Liver (tissue), 9 donors: ENCODE measurements around the gene DNAH5. TPM values are rescaled to one million over a fixed set of nuclear protein-coding genes. Genes with fewer than 3 reads are reported as not detected.
A peak's percentile ranks its signal among the peaks of the same experiment; 100 is the strongest.

Experiments used
- DNase-seq: peaks from one replicate; pipeline ENCODE4 v3.0.0-alpha.2; 2017; ENCODE audit warnings: low spot score
- H3K27ac ChIP-seq, 2 donors: one replicate each; pipeline ENCODE4 v1.7.0; 2013; ENCODE audit warnings: inconsistent platforms in 2 of 2, low read length in 2 of 2, control low read depth in 1 of 2, low read depth in 1 of 2, mild to moderate bottlenecking in 1 of 2
- H3K27me3 ChIP-seq, 4 donors: one replicate each; pipeline versions ENCODE4 v1.6.1 to v1.7.0; 2013; ENCODE audit warnings: low read length in 3 of 4, inconsistent platforms in 1 of 4, mild to moderate bottlenecking in 1 of 4, moderate library complexity in 1 of 4; ENCODE audit not compliant: control insufficient read depth in 4 of 4, insufficient read depth in 4 of 4
- H3K36me3 ChIP-seq, 4 donors: one replicate each; pipeline versions ENCODE4 v1.6.1 to v1.7.0; 2013; ENCODE audit warnings: low read length in 3 of 4, mild to moderate bottlenecking in 3 of 4, low read depth in 1 of 4, moderate library complexity in 1 of 4; ENCODE audit not compliant: control insufficient read depth in 4 of 4, insufficient read depth in 3 of 4
- H3K4me1 ChIP-seq, 4 donors: one replicate each; pipeline versions ENCODE4 v1.6.1 to v1.7.0; 2013; ENCODE audit warnings: low read length in 3 of 4, mild to moderate bottlenecking in 3 of 4, moderate library complexity in 1 of 4; ENCODE audit not compliant: control insufficient read depth in 4 of 4, insufficient read depth in 4 of 4
- H3K4me3 ChIP-seq, 3 donors: one replicate each; pipeline versions ENCODE4 v1.6.1 to v1.7.0; 2013; ENCODE audit warnings: low read length in 3 of 3, control low read depth in 1 of 3, low read depth in 1 of 3, mild to moderate bottlenecking in 1 of 3
- H3K9ac ChIP-seq, 2 donors: one replicate each; pipeline ENCODE4 v1.7.0; 2013; ENCODE audit warnings: low read length in 2 of 2, mild to moderate bottlenecking in 2 of 2, moderate library complexity in 2 of 2, control low read depth in 1 of 2, low read depth in 1 of 2
- H3K9me3 ChIP-seq, 4 donors: one replicate each; pipeline versions ENCODE4 v1.6.1 to v1.7.0; 2013; ENCODE audit warnings: low read length in 3 of 4; ENCODE audit not compliant: control insufficient read depth in 4 of 4
- EGR1 ChIP-seq, 2 donors: IDR thresholded peaks; 2 replicates each; pipeline ENCODE4 v1.6.1; 2016 to 2018; ENCODE audit warnings: antibody characterized with exemption in 2 of 2, low read depth in 2 of 2
- FOXA1 ChIP-seq: IDR thresholded peaks from 2 replicates; pipeline ENCODE4 v1.6.1; 2016; ENCODE audit warnings: antibody characterized with exemption
- FOXA2 ChIP-seq: IDR thresholded peaks from 2 replicates; pipeline ENCODE4 v1.6.1; 2016; ENCODE audit warnings: antibody characterized with exemption
- GABPA ChIP-seq, 2 donors: IDR thresholded peaks in 1 of 2; conservative IDR thresholded peaks in 1 of 2; 2 replicates each; pipeline ENCODE4 v1.6.1; 2016; ENCODE audit warnings: antibody characterized with exemption in 2 of 2, mild to moderate bottlenecking in 1 of 2, moderate library complexity in 1 of 2
- HNF4G ChIP-seq: IDR thresholded peaks from 2 replicates; pipeline ENCODE4 v1.6.1; 2016; ENCODE audit warnings: antibody characterized with exemption
- JUND ChIP-seq, 2 donors: IDR thresholded peaks; 2 replicates each; pipeline ENCODE4 v1.6.1; 2016; ENCODE audit warnings: antibody characterized with exemption in 2 of 2
- NR2F2 ChIP-seq: IDR thresholded peaks from 2 replicates; pipeline ENCODE4 v1.6.1; 2016; ENCODE audit warnings: antibody characterized with exemption
- RAD21 ChIP-seq, 2 donors: IDR thresholded peaks; 2 replicates each; pipeline ENCODE4 v1.6.1; 2016; ENCODE audit warnings: antibody characterized with exemption in 2 of 2, mild to moderate bottlenecking in 2 of 2
- RXRA ChIP-seq, 2 donors: IDR thresholded peaks; 2 replicates each; pipeline ENCODE4 v1.6.1; 2017 to 2018; ENCODE audit warnings: antibody characterized with exemption in 2 of 2, mild to moderate bottlenecking in 1 of 2
- SP1 ChIP-seq: IDR thresholded peaks from 2 replicates; pipeline ENCODE4 v1.6.1; 2018; ENCODE audit warnings: antibody characterized with exemption, mild to moderate bottlenecking
- TAF1 ChIP-seq: conservative IDR thresholded peaks from 2 replicates; pipeline ENCODE4 v1.6.1; 2016; ENCODE audit warnings: antibody characterized with exemption, mild to moderate bottlenecking
- YY1 ChIP-seq: IDR thresholded peaks from 2 replicates; pipeline ENCODE4 v1.6.1; 2016; ENCODE audit warnings: antibody characterized with exemption, mild to moderate bottlenecking
- WGBS: extraction: QIAGEN DNeasy Blood & Tissue Kit; methylation state at CpG from one replicate; pipeline ENCODE4 v1.1.7; 2013; 5-methylcytosine and 5-hydroxymethylcytosine counted together
- polyA plus RNA-seq, 2 donors: library from polyadenylated mRNA; stranded (reverse) in 1 of 2; unstranded in 1 of 2; fragments of 200-250 nt in 1 of 2; fragments of >200 nt in 1 of 2; fragmentation: Nextera tagmentation in 1 of 2; extraction: Ambion mirVana in 1 of 2; gene quantifications; one replicate each; pipeline versions ENCODE4 v1.2.1 to v1.2.3, GENCODE V29; 2013 to 2015
- total RNA-seq, 2 donors: library from RNA; depleted of rRNA; stranded (reverse); fragments of >200 nt; gene quantifications; one replicate each; pipeline ENCODE4 v1.2.3, GENCODE V29; 2014
- TF ChIP-seq, protein P1 (sequence below): IDR thresholded peaks from 2 replicates; pipeline ENCODE4 v1.6.1; 2016; ENCODE audit warnings: antibody characterized with exemption, mild to moderate bottlenecking
- TF ChIP-seq, protein P2 (sequence below): fragments of 150-350 bp; IDR thresholded peaks from 2 replicates; pipeline ENCODE4 v1.5.1; 2017; ENCODE audit warnings: improper control_type of control experiment, low read depth, low read length; ENCODE audit not compliant: missing input control
- TF ChIP-seq, protein P3 (sequence below): IDR thresholded peaks from 2 replicates; pipeline ENCODE4 v1.6.1; 2016; ENCODE audit warnings: antibody characterized with exemption
- TF ChIP-seq, protein P4 (sequence below): IDR thresholded peaks from 2 replicates; pipeline ENCODE4 v1.6.1; 2016; ENCODE audit warnings: antibody characterized with exemption
- TF ChIP-seq, protein P5 (sequence below): IDR thresholded peaks from 2 replicates; pipeline ENCODE4 v1.6.1; 2016; ENCODE audit warnings: antibody characterized with exemption
- donor health status: healthy.
- donor health status: healthy.
- donor health status: healthy.
- donor health status: healthy.
- donor health status: healthy.

The DNAH5 gene
- total and polyA plus RNA-seq, 4 donors, result 0.19 to 14.8 (median 4.4) TPM

DNA sequence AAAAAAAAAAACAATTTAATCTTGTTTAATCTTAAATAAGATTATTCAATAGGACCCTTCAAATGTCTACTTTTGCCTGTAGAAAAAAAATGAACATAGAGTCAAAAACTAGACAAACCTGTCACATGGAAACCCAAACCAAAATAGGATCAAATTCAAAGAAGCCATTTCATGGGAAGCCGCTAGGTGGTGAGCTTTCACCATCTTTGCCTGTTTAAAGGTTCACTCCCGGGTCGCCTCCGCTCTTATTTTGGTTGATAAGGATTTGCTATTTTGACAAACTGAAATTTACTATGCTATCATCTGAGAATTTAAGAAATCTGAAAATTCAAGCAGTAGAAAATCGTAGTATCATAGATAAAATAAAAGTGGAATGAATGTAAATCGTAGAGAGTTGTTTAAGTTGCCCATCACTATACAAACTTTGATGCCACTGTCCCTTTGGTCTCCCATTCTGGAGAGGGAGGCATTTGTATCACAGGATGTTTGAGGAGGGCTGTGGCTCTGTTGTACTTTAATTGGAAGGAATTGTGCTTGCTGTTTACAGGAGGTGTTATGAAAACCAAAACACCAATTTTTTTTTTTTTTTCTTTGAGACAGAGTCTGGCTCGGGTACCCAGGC, 43.5 kb upstream of the DNAH5 start:
- Histone ChIP-seq H3K9me3 (no peaks in the 10 kb centered on the region), H3K27ac (no peak overlapping the region), H3K9ac (no peak overlapping the region), H3K27me3 (no peaks in the 10 kb centered on the region), H3K36me3 (no peaks in the 10 kb centered on the region), H3K4me1 (no peaks in the 10 kb centered on the region), H3K4me3 (no peak overlapping the region)
- TF ChIP-seq JUND (IDR thresholded peaks at IDR 0.05) (no peak), YY1 (no peak), RXRA (IDR thresholded peaks at IDR 0.05) (peak; percentile 46 to 60), RAD21 (IDR thresholded peaks at IDR 0.05) (peak; percentile 94 to 95)
- TF ChIP-seq, protein P1, sequence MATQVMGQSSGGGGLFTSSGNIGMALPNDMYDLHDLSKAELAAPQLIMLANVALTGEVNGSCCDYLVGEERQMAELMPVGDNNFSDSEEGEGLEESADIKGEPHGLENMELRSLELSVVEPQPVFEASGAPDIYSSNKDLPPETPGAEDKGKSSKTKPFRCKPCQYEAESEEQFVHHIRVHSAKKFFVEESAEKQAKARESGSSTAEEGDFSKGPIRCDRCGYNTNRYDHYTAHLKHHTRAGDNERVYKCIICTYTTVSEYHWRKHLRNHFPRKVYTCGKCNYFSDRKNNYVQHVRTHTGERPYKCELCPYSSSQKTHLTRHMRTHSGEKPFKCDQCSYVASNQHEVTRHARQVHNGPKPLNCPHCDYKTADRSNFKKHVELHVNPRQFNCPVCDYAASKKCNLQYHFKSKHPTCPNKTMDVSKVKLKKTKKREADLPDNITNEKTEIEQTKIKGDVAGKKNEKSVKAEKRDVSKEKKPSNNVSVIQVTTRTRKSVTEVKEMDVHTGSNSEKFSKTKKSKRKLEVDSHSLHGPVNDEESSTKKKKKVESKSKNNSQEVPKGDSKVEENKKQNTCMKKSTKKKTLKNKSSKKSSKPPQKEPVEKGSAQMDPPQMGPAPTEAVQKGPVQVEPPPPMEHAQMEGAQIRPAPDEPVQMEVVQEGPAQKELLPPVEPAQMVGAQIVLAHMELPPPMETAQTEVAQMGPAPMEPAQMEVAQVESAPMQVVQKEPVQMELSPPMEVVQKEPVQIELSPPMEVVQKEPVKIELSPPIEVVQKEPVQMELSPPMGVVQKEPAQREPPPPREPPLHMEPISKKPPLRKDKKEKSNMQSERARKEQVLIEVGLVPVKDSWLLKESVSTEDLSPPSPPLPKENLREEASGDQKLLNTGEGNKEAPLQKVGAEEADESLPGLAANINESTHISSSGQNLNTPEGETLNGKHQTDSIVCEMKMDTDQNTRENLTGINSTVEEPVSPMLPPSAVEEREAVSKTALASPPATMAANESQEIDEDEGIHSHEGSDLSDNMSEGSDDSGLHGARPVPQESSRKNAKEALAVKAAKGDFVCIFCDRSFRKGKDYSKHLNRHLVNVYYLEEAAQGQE, result no peak
- TF ChIP-seq, protein P2, sequence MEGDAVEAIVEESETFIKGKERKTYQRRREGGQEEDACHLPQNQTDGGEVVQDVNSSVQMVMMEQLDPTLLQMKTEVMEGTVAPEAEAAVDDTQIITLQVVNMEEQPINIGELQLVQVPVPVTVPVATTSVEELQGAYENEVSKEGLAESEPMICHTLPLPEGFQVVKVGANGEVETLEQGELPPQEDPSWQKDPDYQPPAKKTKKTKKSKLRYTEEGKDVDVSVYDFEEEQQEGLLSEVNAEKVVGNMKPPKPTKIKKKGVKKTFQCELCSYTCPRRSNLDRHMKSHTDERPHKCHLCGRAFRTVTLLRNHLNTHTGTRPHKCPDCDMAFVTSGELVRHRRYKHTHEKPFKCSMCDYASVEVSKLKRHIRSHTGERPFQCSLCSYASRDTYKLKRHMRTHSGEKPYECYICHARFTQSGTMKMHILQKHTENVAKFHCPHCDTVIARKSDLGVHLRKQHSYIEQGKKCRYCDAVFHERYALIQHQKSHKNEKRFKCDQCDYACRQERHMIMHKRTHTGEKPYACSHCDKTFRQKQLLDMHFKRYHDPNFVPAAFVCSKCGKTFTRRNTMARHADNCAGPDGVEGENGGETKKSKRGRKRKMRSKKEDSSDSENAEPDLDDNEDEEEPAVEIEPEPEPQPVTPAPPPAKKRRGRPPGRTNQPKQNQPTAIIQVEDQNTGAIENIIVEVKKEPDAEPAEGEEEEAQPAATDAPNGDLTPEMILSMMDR, result peak; percentile 84
- TF ChIP-seq, protein P3, sequence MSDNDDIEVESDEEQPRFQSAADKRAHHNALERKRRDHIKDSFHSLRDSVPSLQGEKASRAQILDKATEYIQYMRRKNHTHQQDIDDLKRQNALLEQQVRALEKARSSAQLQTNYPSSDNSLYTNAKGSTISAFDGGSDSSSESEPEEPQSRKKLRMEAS, result no peak
- WGBS, result 16% methylated on average over 7 of the region's 7 CpGs
- DNase-seq, result peak; percentile 39

DNA sequence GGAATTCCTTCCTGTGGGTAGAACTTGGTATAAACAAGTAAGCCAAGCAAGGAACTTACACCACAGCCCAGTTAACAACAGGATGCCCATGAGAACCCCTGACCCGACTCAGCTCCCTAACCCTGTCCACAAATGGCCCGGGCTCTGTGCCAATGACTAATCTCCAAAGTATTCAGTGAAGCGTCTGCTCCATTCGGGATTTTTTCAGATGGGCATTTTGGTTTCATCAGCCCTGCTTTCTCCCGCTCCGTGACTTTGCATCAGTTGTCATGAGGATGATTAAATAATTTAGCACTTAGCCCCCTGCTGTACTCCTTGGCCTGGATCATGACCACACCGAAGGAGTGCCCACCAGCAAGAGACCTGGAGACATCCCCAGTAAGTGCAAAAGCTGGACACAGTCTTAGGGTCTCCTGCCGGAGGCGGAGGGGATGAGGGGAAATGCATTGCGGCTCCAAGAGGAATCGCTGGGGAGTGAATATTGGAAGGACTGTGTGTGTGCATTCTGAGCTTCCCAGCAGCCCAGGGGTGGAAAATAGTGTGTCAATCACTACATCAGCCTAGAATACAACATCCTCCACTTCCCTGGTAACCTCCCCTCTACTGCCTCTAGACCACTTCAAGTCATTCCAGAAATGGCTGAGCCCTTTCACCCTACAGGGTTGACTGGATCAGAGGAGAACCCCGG, 41.4 kb upstream of the DNAH5 start:
- 63% methylated on average over 12 of the region's 12 CpGs for WGBS
- no peaks in the 10 kb centered on the region for H3K9me3 ChIP-seq
- no peak overlapping the region for H3K9ac ChIP-seq
- TF ChIP-seq FOXA2 (no peak), RAD21 (IDR thresholded peaks at IDR 0.05) (no peak), EGR1 (IDR thresholded peaks at IDR 0.05; ENCODE audit: low read depth in 2 of 2) (no peak), SP1 (no peak), FOXA1 (no peak), HNF4G (no peak), GABPA (IDR thresholded peaks at IDR 0.05 in 1 of 2, conservative IDR thresholded peaks at IDR 0.05 in 1 of 2) (no peak), YY1 (no peak), NR2F2 (no peak), TAF1 (no peak), RXRA (IDR thresholded peaks at IDR 0.05) (no peak), JUND (IDR thresholded peaks at IDR 0.05) (no peak)
- TF ChIP-seq, protein P1, result no peak
- TF ChIP-seq, protein P3, result no peak
- TF ChIP-seq, protein P4, sequence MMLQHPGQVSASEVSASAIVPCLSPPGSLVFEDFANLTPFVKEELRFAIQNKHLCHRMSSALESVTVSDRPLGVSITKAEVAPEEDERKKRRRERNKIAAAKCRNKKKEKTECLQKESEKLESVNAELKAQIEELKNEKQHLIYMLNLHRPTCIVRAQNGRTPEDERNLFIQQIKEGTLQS, result no peak
- TF ChIP-seq, protein P5, sequence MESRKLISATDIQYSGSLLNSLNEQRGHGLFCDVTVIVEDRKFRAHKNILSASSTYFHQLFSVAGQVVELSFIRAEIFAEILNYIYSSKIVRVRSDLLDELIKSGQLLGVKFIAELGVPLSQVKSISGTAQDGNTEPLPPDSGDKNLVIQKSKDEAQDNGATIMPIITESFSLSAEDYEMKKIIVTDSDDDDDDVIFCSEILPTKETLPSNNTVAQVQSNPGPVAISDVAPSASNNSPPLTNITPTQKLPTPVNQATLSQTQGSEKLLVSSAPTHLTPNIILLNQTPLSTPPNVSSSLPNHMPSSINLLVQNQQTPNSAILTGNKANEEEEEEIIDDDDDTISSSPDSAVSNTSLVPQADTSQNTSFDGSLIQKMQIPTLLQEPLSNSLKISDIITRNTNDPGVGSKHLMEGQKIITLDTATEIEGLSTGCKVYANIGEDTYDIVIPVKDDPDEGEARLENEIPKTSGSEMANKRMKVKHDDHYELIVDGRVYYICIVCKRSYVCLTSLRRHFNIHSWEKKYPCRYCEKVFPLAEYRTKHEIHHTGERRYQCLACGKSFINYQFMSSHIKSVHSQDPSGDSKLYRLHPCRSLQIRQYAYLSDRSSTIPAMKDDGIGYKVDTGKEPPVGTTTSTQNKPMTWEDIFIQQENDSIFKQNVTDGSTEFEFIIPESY, result no peak

More for the DNA sequence above, 41.4 kb upstream of the DNAH5 start:
- H3K4me3 ChIP-seq, result no peak overlapping the region
- no peaks in the 10 kb centered on the region for H3K27me3 ChIP-seq
- DNase-seq, result no peak
- no peaks in the 10 kb centered on the region for H3K36me3 ChIP-seq
- no peaks in the 10 kb centered on the region for H3K4me1 ChIP-seq
- no peak overlapping the region for H3K27ac ChIP-seq
